Measurements from ENCODE around the gene L3MBTL2. TPM values are rescaled to one million over a fixed set of nuclear protein-coding genes. Genes with fewer than 3 reads are reported as not detected.

Gene L3MBTL2
- total and polyA plus RNA-seq, 9 of the 15 experiments (the other 6 are each of a cell fraction or from before 2014, with no cell fraction given): 10.3 to 23.1 (median 18.6) TPM

GRCh38 chr22:41217553-41218157, 12.5 kb downstream of the L3MBTL2 start (continued):
- TF ChIP-seq FOXM1 (IDR thresholded peaks at IDR 0.05; ENCODE audit: low read depth) (no peak), FOXM1 (CRISPR knock-in tag; IDR thresholded peaks at IDR 0.05; ENCODE audit: low read depth) (no peak), ZNF318 (IDR thresholded peaks at IDR 0.05; ENCODE audit: borderline replicate concordance in 1 of 2, low read depth in 1 of 2) (0 out of 4 replicates have a peak, but pooled peaks of 1 of the 2 experiments have one; percentile 33), EP300 (IDR thresholded peaks at IDR 0.05; ENCODE audit: low read length) (peak; percentile 29; the same call in 1 of the 2 replicates), ATF4 (CRISPR knock-in tag; IDR thresholded peaks at IDR 0.05) (peak; percentile 89), ZC3H4 (CRISPR knock-in tag; IDR thresholded peaks at IDR 0.05; ENCODE audit: borderline replicate concordance) (no peak), XRCC3 (IDR thresholded peaks at IDR 0.05) (no peak), ARID3A (IDR thresholded peaks at IDR 0.05; ENCODE audit: borderline replicate concordance, low read depth, low read length) (no peak), ETV1 (tag; conservative IDR thresholded peaks at IDR 0.05; ENCODE audit: low read depth) (0 out of 2 replicates have a peak, but pooled peaks have one; percentile 21), PHF20 (IDR thresholded peaks at IDR 0.05; ENCODE audit: partially characterized antibody) (no peak), POLR2B (IDR thresholded peaks at IDR 0.05; ENCODE audit: low read depth, partially characterized antibody) (no peak), SMARCA4 (IDR thresholded peaks at IDR 0.05) (peak; percentile 27; the same call in 1 of the 2 replicates), BACH1 (tag; IDR thresholded peaks at IDR 0.05) (0 out of 2 replicates have a peak, but pooled peaks have one; percentile 31), PKNOX1 (IDR thresholded peaks at IDR 0.05) (0 out of 2 replicates have a peak, but pooled peaks have one; percentile 26), TRIM24 (IDR thresholded peaks at IDR 0.05) (peak; percentile 75 to 86; a peak in 2 of 4 replicates), SMARCB1 (IDR thresholded peaks at IDR 0.05; ENCODE audit: insufficient read length, low read depth) (no peak), MCM7 (IDR thresholded peaks at IDR 0.05) (no peak)

All from K562 (cell line).